ENCODE results near the gene SENP1. TPM values are rescaled to one million over a fixed set of nuclear protein-coding genes. Genes with fewer than 3 reads are reported as not detected.

SENP1 gene
- total RNA-seq, 4 donors from 2014 or later = 7.8 to 19.1 (median 16.5) TPM

DNA sequence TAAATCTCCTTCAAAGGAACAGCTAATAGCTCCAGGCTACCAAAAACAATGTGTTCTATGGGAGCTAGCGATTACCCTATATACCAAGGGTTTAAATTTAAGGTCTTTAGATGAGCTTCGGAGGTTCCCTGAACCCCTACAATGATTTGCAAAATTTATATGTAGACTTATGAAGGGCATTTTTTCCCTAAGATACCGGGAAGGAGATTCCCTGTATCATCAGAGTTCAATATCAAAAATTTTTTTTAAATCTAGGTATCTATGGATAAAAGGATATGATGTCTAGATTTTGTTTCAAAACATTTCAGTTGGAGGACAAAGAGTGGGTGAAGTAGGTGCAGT lies 83.7 kb downstream of the SENP1 start:
- DNase-seq = no peak
- Histone ChIP-seq H3K36me3 (no peaks in the 10 kb centered on the region), H3K9me3 (no peaks in the 10 kb centered on the region), H3K27me3 (peaks cover 0 to 51% (median 0%) of the 10 kb centered on the region in 4 donors), H3K4me1 (no peaks in the 10 kb centered on the region), H3K27ac (no peak overlapping the region), H3K4me3 (no peak overlapping the region)
- intact Hi-C loops (cut with DNase I) = no loop called here
- TF ChIP-seq, protein P1, sequence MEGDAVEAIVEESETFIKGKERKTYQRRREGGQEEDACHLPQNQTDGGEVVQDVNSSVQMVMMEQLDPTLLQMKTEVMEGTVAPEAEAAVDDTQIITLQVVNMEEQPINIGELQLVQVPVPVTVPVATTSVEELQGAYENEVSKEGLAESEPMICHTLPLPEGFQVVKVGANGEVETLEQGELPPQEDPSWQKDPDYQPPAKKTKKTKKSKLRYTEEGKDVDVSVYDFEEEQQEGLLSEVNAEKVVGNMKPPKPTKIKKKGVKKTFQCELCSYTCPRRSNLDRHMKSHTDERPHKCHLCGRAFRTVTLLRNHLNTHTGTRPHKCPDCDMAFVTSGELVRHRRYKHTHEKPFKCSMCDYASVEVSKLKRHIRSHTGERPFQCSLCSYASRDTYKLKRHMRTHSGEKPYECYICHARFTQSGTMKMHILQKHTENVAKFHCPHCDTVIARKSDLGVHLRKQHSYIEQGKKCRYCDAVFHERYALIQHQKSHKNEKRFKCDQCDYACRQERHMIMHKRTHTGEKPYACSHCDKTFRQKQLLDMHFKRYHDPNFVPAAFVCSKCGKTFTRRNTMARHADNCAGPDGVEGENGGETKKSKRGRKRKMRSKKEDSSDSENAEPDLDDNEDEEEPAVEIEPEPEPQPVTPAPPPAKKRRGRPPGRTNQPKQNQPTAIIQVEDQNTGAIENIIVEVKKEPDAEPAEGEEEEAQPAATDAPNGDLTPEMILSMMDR (IDR thresholded peaks at IDR 0.05) = no peak
- TF ChIP-seq POLR2A (IDR thresholded peaks at IDR 0.05) = no peak
- 25 to 45% methylated on average over 3 of the region's 3 CpGs for WGBS, 2 donors

DNA sequence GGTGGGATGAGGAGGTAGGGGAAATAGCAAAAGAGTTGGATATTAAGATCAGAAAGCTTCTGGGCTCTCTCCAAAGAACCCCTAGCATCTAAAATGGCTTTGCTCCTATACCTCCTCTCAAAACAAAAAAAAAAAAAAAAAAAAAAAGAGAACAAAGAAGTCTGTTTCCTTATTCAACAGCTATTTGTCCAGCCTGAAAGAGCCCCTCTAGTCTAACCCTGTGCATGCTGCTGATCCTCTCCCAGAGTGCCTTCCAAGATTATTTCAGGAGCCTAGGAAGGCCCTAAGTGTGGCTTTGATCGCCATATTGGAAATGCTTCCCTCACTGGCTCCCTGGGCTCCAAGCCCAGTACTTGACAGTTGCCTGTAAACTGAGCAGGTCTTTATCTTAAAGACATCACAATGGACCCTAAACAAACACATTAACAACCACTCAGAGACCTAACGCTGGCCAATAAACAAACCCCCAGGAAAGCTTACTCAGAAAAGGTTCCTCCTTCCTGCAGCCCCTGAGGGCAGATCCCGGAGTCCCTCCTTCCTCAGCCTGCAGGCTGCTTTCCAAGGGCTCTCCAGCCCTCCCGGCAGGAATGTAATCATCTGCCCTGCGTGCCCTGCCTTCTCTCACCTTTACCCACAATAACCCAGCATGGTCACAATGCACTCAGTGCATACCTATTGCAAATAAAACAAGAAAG lies 84.2 kb downstream of the SENP1 start:
- Histone ChIP-seq H3K4me1 (no peaks in the 10 kb centered on the region), H3K36me3 (no peaks in the 10 kb centered on the region), H3K4me3 (no peak overlapping the region), H3K9me3 (no peaks in the 10 kb centered on the region), H3K27me3 (peaks cover 0 to 56% (median 0%) of the 10 kb centered on the region in 4 donors), H3K27ac (no peak overlapping the region)
- TF ChIP-seq, protein P1 (IDR thresholded peaks at IDR 0.05) = no peak
- TF ChIP-seq POLR2A (IDR thresholded peaks at IDR 0.05) = no peak
- intact Hi-C loops (cut with DNase I) = no loop called here
- 27 to 46% methylated on average over 5 of the region's 5 CpGs for WGBS, 2 donors
- DNase-seq = no peak

DNA sequence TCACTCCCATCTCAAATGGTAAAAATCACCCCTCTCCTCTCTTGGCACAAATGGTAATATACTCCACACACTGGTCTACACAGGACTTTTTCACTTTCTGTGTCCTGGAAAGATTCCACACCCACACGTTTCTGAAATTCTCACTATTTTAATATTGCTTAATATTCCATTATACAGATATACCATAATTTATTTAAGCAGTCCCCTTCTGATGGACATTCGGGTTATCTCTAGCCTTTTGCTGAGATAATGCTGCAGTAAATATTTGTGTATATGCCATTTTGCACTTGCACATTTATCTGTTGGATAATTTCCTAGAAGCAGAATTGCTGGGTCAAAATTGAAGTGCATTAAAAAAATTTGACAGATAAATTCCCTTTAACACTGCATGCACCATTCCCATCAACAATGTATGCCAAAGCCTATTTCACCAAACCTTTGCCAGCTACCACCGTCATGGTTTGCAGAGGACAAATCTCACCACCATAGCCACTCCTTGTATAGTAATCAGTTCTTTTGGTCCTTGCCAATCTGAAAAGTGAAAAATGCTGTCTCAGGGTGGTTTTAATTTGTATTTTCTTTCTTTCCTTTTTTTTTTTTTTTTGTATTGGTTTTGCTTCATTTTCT lies 86.1 kb downstream of the SENP1 start:
- no peaks in the 10 kb centered on the region for H3K36me3 ChIP-seq
- 43 to 56% methylated on average over 3 of the region's 3 CpGs for WGBS, 2 donors
- H3K9me3 ChIP-seq = no peaks in the 10 kb centered on the region
- H3K27ac ChIP-seq = no peak overlapping the region
- no peak for TF ChIP-seq POLR2A (IDR thresholded peaks at IDR 0.05)
- TF ChIP-seq, protein P1 (IDR thresholded peaks at IDR 0.05) = no peak
- H3K4me1 ChIP-seq = no peaks in the 10 kb centered on the region
- DNase-seq = no peak
- no peak overlapping the region for H3K4me3 ChIP-seq
- intact Hi-C loops (cut with DNase I) = no loop called here
- H3K27me3 ChIP-seq = peaks cover 0 to 67% (median 0%) of the 10 kb centered on the region in 4 donors

DNA sequence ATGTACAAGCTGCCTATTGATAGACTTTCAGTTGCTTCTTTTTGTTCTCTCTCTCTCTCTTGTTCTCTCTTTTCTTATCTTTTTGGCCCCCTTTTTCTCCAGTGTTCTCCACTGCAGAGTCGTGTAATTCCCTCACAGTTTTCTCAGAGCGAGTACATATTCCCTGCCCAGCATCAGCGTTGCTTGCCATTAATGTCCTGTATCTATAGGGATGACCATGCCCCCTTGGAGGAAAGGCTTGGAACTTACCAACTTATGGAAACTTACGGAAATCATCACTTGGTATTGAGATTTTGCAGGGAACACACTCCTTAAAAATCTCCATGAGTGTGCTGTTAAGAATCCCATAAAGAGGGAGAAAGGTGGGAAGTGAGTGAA lies 87.3 kb downstream of the SENP1 start:
- H3K9me3 ChIP-seq = no peaks in the 10 kb centered on the region
- 67 to 70% methylated on average over 4 of the region's 4 CpGs for WGBS, 2 donors
- no peak overlapping the region for H3K4me3 ChIP-seq
- intact Hi-C loops (cut with DNase I) = no loop called here
- H3K27me3 ChIP-seq = peaks cover 0 to 76% (median 0%) of the 10 kb centered on the region in 4 donors
- H3K4me1 ChIP-seq = no peaks in the 10 kb centered on the region
- DNase-seq = no peak
- no peak overlapping the region for H3K27ac ChIP-seq
- TF ChIP-seq POLR2A (IDR thresholded peaks at IDR 0.05) = no peak
- TF ChIP-seq, protein P1 (IDR thresholded peaks at IDR 0.05) = no peak
- no peaks in the 10 kb centered on the region for H3K36me3 ChIP-seq

DNA sequence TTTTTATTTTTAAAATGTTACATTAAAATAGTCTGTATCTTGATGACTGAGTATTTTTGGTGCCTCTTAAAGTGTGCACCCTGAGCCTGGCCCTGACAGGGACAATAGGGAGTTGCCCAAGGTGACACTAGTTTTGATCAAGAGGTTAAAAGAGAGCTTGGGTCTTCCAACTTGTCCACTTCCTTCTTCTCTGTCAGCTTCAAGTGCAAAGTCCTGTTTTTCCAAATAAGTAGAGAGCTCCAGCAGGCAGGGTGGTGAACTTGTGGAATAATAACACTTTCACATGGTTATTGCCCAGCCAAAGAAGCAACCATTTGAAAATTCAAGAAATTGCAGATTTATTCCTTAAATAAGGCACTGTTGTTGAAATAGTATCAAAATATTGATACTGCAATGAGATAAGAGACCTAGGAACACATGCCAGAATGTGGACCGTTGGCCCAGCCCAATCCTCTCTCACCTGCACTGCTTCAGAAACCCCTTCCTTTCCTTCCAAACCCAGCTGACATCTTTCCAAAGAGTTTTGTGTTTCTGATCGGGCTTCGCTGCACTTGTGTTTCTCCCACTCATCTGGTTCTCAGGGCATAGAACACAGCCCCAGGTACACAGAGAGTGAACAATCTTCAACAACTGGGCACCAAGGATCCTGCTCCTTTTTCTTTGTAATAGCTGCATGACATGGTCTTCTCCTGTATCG lies 87.8 kb downstream of the SENP1 start:
- Histone ChIP-seq H3K9me3 (no peaks in the 10 kb centered on the region), H3K4me3 (no peak overlapping the region), H3K27ac (no peak overlapping the region), H3K27me3 (peaks cover 0 to 76% (median 0%) of the 10 kb centered on the region in 4 donors), H3K4me1 (no peaks in the 10 kb centered on the region), H3K36me3 (no peaks in the 10 kb centered on the region)
- TF ChIP-seq POLR2A (IDR thresholded peaks at IDR 0.05) = no peak
- TF ChIP-seq, protein P1 (IDR thresholded peaks at IDR 0.05) = no peak
- 71 to 87% methylated on average over 4 of the region's 4 CpGs for WGBS, 2 donors
- intact Hi-C loops (cut with DNase I) = no loop called here
- no peak for DNase-seq
